Measurements from ENCODE around the gene PAX5.
"Not testable (repeated sequence)": the region's sequence is repeated elsewhere in the genome, so short reads cannot be mapped to it uniquely, and the experiment has no call there.

PAX5 gene

DNA sequence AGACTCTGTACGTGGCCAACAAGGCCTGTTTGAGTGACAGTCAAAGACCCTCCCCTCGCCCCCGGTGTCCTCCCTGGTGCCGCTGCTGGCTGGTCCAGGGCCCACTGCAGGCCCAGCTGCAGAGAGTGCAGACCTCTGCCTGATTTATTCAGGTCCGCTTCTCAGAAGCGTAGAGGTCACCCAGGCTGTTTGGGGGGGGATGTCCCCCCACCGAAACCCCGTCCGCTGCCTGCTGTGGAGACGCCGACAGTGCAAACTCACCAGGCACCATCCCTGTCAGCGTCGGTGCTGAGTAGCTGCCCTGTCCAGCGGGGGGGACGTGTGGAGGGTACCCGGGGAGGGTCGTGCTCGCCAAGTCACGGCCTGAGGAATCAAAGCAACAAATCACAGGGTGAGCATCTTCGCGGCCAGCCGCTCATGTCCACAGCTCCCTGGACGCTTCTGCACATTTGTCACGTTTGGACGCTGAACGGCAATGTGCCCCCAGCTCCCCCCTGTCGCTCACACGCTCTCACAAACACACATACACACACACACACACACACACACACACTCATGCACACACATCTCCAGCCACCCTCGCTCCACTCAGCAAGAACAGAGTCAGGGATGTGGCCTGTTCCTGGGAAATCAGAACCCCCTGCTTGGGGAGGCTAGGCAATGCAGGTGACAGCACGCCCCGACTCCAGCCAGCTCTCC, 152.2 kb downstream of the PAX5 start:
- peaks cover 5% of the 10 kb centered on the region for H3K4me1 Mint-ChIP-seq
- peaks cover 8% of the 10 kb centered on the region for H3K27me3 Mint-ChIP-seq
- no peaks in the 10 kb centered on the region for H3K9me3 Mint-ChIP-seq
- no peak overlapping the region for H3K4me3 Mint-ChIP-seq
- H3K27ac Mint-ChIP-seq = no peak overlapping the region
- ATAC-seq (no peak), DNase-seq (no peak)
- no peaks in the 10 kb centered on the region for H3K36me3 Mint-ChIP-seq (ENCODE audit: low read depth)

DNA sequence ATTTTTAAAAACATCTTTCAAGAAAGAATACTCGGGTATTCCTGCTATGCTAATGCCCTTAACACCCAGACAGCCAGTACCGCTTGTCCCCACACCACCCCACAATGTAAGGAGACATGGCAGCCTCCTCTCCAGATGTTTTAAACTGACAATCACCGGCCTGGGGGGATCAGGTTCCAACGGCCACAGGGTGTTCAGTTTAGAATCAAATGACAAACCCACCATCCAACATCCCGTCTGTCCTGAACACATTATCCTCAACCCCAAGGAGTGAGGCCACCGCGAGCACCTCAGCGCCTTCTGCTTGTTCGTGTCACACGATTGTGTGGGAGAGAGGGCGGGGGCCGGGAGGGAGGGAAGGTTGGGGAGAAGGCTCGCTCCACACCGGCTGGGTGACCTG, 152.8 kb downstream of the PAX5 start:
- Mint-ChIP-seq H3K27ac (no peak overlapping the region), H3K4me1 (peaks cover 5% of the 10 kb centered on the region)
- ATAC-seq = no peak

GRCh38 chr9:36880075-36880474, 154.0 kb downstream of the PAX5 start:
- H3K4me3 Mint-ChIP-seq = no peak overlapping the region
- H3K4me1 Mint-ChIP-seq = peaks cover 5% of the 10 kb centered on the region
- H3K9me3 Mint-ChIP-seq = no peaks in the 10 kb centered on the region
- no peak for DNase-seq
- peaks cover 5% of the 10 kb centered on the region for H3K27me3 Mint-ChIP-seq
- H3K27ac Mint-ChIP-seq = no peak overlapping the region
- H3K36me3 Mint-ChIP-seq (ENCODE audit: low read depth) = no peaks in the 10 kb centered on the region
- no peak for ATAC-seq

More for the DNA sequence above, 152.8 kb downstream of the PAX5 start:
- H3K4me3 Mint-ChIP-seq = no peak overlapping the region
- peaks cover 8% of the 10 kb centered on the region for H3K27me3 Mint-ChIP-seq
- H3K36me3 Mint-ChIP-seq (ENCODE audit: low read depth) = no peaks in the 10 kb centered on the region
- H3K9me3 Mint-ChIP-seq = no peaks in the 10 kb centered on the region
- DNase-seq = no peak

DNA sequence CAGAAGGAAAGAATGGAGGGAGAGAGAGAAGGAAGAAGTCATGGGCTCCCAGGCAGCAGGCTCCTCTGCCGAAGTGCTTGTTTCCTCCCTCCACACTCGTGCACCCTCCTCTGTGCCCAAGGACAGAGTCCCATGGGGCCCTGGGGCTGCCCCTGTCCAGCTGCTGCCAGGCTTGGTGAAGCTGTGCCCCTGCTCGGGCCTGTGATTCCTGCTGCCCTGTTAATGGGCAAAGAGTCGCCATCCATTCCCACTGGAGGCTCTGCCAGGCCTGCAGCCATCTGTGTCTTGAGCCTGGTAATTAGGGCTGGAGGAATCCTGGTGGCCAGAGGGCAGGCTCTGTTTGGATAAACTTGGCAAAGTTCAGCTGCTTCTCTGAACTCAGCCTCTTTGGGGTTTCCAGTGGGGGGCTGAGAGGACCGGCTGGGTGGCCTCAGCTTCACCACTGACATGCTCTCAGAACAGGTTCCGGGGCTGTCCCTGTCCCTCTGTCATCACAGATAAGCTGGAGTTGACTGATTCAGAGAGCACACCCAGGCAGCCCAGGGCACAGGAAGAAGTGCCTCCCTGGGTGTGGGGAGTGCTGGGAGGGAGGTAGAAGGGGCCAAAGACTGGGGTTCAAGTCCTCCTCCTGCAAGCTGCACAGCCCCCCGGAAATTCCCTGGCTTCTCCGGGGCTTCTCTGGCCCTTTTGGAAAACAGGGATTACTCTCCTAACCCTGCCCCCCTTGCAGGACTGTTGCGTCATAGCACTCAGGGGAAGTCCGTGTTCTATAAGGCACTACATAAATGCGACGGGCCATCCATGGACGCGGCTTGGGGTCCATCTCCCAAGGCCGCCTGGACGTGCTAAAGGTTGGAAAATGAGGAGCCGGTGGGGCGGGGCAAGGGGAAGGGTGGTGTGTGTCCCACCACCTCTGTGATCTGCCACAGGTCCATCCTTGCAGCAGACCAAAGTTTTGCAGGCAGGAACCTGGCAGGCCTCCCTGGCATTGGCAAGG, 154.8 kb downstream of the PAX5 start:
- DNase-seq (peak; percentile 24), ATAC-seq (peak; percentile 83)
- H3K4me3 Mint-ChIP-seq = no peak overlapping the region
- no peaks in the 10 kb centered on the region for H3K36me3 Mint-ChIP-seq (ENCODE audit: low read depth)
- peaks cover 5% of the 10 kb centered on the region for H3K4me1 Mint-ChIP-seq
- H3K9me3 Mint-ChIP-seq = no peaks in the 10 kb centered on the region
- H3K27ac Mint-ChIP-seq = no peak overlapping the region
- H3K27me3 Mint-ChIP-seq = peaks cover 5% of the 10 kb centered on the region

DNA sequence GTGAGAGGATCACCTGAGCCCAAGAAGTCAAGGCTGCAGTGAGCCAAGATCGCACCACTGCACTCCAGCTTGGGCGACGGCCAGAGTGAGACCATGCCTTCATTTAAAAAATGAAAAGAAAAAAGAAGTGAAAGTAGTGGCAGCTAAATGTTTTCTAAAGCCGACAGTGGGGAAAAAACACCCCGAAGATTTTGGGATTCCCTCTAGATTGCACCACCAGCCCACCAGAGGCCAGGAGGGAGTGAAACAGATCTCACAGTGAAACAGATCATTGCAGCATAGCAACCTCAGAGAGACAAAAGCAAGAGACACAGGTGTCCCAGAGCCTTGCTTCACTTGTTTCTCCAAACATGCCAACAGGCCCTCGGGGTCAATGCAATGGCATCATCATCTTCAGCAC, 156.8 kb downstream of the PAX5 start:
- no peaks in the 10 kb centered on the region for H3K36me3 Mint-ChIP-seq (ENCODE audit: low read depth)
- peaks cover 5% of the 10 kb centered on the region for H3K4me1 Mint-ChIP-seq
- no peaks in the 10 kb centered on the region for H3K9me3 Mint-ChIP-seq
- no peak overlapping the region for H3K27ac Mint-ChIP-seq
- no peak overlapping the region for H3K4me3 Mint-ChIP-seq
- H3K27me3 Mint-ChIP-seq = no peaks in the 10 kb centered on the region
- no peak for DNase-seq
- no peak for ATAC-seq

GRCh38 chr9:36876056-36876455, 158.0 kb downstream of the PAX5 start:
- Mint-ChIP-seq H3K27me3 (no peaks in the 10 kb centered on the region), H3K9me3 (no peaks in the 10 kb centered on the region), H3K27ac (no peak overlapping the region), H3K4me1 (peaks cover 5% of the 10 kb centered on the region), H3K4me3 (no peak overlapping the region), H3K36me3 (ENCODE audit: low read depth) (no peaks in the 10 kb centered on the region)
- DNase-seq (no peak), ATAC-seq (no peak)

DNA sequence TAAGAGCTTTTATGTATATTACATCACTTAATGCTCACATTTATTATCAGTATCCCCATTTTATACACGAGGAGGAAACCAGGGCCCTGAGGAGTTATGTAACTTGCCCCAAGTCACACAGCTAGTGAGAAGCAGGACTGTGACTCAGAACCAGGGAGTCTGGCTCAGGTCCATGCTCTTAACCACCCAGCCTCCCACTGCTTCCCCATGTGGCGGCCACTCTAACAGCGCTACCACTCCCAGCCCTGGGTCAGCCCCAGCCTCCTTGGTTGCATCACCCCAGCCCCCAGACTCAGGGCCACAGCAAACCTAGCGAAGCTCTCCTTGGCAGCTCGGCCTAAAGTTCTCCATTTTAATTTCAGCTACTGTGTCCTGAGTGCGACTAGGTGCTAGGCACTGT, 159.1 kb downstream of the PAX5 start:
- DNase-seq (no peak), ATAC-seq (no peak)
- H3K4me1 Mint-ChIP-seq = peaks cover 5% of the 10 kb centered on the region
- H3K36me3 Mint-ChIP-seq (ENCODE audit: low read depth) = no peaks in the 10 kb centered on the region
- H3K4me3 Mint-ChIP-seq = no peak overlapping the region
- H3K9me3 Mint-ChIP-seq = no peaks in the 10 kb centered on the region
- no peaks in the 10 kb centered on the region for H3K27me3 Mint-ChIP-seq
- no peak overlapping the region for H3K27ac Mint-ChIP-seq

GRCh38 chr9:36874261-36874660, 159.8 kb downstream of the PAX5 start:
- Mint-ChIP-seq H3K36me3 (ENCODE audit: low read depth) (no peaks in the 10 kb centered on the region), H3K27ac (no peak overlapping the region), H3K9me3 (no peaks in the 10 kb centered on the region), H3K4me1 (peaks cover 5% of the 10 kb centered on the region), H3K4me3 (no peak overlapping the region), H3K27me3 (peaks cover 2% of the 10 kb centered on the region)
- no peak for DNase-seq
- no peak for ATAC-seq

GRCh38 chr9:36873247-36873875, 160.7 kb downstream of the PAX5 start:
- Mint-ChIP-seq H3K4me3 (no peak overlapping the region), H3K9me3 (no peaks in the 10 kb centered on the region), H3K4me1 (peaks cover 2% of the 10 kb centered on the region), H3K27ac (no peak overlapping the region), H3K27me3 (peaks cover 2% of the 10 kb centered on the region), H3K36me3 (ENCODE audit: low read depth) (no peaks in the 10 kb centered on the region)
- DNase-seq (peak; percentile 81), ATAC-seq (peak; percentile 78)

- Mint-ChIP-seq H3K36me3 (ENCODE audit: low read depth) (no peaks in the 10 kb centered on the region), H3K9me3 (no peaks in the 10 kb centered on the region), H3K27me3 (peaks cover 2% of the 10 kb centered on the region), H3K4me3 (no peak overlapping the region), H3K4me1 (no peaks in the 10 kb centered on the region), H3K27ac (no peak overlapping the region)
- ATAC-seq (no peak), DNase-seq (no peak)
Observed at GRCh38 chr9:36872641-36873040, 161.4 kb downstream of the PAX5 start.

DNA sequence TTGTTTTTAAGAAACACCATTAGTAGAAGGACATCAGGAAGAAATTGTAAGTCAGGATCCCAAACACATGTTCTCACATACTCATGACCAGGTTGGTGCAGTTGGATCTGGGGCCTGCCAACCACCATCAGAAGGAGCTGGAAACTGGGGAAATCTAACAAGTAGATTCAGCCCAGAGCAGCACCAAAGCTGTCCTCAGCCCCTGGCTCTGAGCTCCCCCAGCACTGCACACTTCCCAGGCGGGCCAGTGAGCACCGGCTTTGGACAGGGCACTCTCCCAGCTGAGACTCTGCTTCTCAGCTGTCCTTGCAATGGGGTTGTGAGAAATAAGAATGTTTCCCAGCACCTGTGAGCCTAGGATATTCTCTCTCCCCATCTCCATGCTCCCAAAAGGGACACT, 162.5 kb downstream of the PAX5 start:
- DNase-seq (no peak), ATAC-seq (no peak)
- Mint-ChIP-seq H3K36me3 (ENCODE audit: low read depth) (no peaks in the 10 kb centered on the region), H3K27me3 (peaks cover 4% of the 10 kb centered on the region), H3K4me3 (no peak overlapping the region), H3K27ac (no peak overlapping the region), H3K9me3 (no peaks in the 10 kb centered on the region), H3K4me1 (no peaks in the 10 kb centered on the region)

GRCh38 chr9:36870960-36871359, 163.1 kb downstream of the PAX5 start:
- H3K4me1 Mint-ChIP-seq = no peaks in the 10 kb centered on the region
- DNase-seq = no peak
- H3K27me3 Mint-ChIP-seq = peaks cover 4% of the 10 kb centered on the region
- no peak for ATAC-seq
- H3K4me3 Mint-ChIP-seq = no peak overlapping the region
- no peaks in the 10 kb centered on the region for H3K9me3 Mint-ChIP-seq
- no peaks in the 10 kb centered on the region for H3K36me3 Mint-ChIP-seq (ENCODE audit: low read depth)
- no peak overlapping the region for H3K27ac Mint-ChIP-seq

- not testable (repeated sequence) for H3K4me3 Mint-ChIP-seq; H3K27ac Mint-ChIP-seq; H3K36me3 Mint-ChIP-seq (ENCODE audit: low read depth); DNase-seq; H3K27me3 Mint-ChIP-seq; H3K4me1 Mint-ChIP-seq; ATAC-seq; H3K9me3 Mint-ChIP-seq
Observed at GRCh38 chr9:36869605-36870004, 164.5 kb downstream of the PAX5 start.

DNA sequence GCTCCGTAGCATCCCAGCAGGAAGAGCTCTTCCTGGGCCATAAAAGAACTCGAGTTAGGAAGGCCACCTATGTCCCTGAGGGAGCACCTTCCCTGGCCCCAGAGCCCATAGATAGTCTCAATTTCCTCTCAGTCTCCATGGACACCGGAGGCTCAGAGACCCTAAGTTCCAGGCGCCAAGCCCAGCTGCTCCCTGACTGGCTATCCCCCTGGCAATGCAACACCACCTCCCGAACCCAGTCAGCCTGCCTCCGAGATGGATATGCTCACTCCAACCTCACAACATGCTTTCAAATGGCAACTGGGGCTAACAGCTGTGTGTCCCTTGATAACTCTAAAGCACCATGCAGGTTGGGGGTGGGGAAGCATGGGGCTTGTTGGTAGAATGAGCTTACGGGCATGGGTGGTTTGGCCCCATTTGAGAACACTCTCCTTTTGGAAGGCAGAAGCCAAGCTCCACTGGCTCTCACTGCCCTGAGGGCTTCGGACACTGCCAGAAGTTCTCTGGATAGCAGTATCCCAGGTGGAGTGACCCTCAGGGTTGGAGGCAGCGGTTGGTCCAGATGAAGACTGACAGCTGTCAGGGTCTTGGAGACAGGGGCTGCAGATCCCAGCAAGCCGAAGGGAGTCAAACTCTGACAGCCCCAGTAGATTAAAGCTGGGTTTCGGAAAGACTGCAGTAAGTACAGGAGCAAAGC, 165.3 kb downstream of the PAX5 start:
- no peaks in the 10 kb centered on the region for H3K36me3 Mint-ChIP-seq (ENCODE audit: low read depth)
- no peak for DNase-seq
- no peak overlapping the region for H3K27ac Mint-ChIP-seq
- H3K27me3 Mint-ChIP-seq = peaks cover 4% of the 10 kb centered on the region
- ATAC-seq = no peak
- no peak overlapping the region for H3K4me3 Mint-ChIP-seq
- no peaks in the 10 kb centered on the region for H3K9me3 Mint-ChIP-seq
- no peaks in the 10 kb centered on the region for H3K4me1 Mint-ChIP-seq

All from activated naive CD8-positive, alpha-beta T cell treated with anti-CD3 and anti-CD28 coated beads, Interleukin-2, amount 50 U/mL, for 24 hours (primary cell).